Calu3 (cell line): ENCODE data around the gene SSBP3. TPM values are rescaled to one million over a fixed set of nuclear protein-coding genes. Genes with fewer than 3 reads are reported as not detected.
A peak's percentile ranks its signal among the peaks of the same experiment; 100 is the strongest.
"Not testable (repeated sequence)": the region's sequence is repeated elsewhere in the genome, so short reads cannot be mapped to it uniquely, and the experiment has no call there.

ENCODE experiments used
- BruUV-seq: library from RNA; stranded (reverse); fragments of 400-500 nt; replicated peaks from 2 replicates; lab custom pipeline; 2021; lab: Mats Ljungman, UMichigan
- CTCF ChIA-PET: fragments of 300-600 bp; sonication (Branson Sonifier 250); formaldehyde crosslinking; loops from one replicate; lab custom pipeline; 2022; ENCODE audit warnings: antibody characterized with exemption; lab: Charles Lee
- DNase-seq: peaks from one replicate; pipeline ENCODE4 v3.0.0; 2022
- H3K27ac Mint-ChIP-seq: one replicate; pipeline ENCODE4 v1.8.0; 2022; ENCODE audit warnings: mixed read lengths; ENCODE audit not compliant: unreplicated experiment
- H3K27me3 Mint-ChIP-seq: one replicate; pipeline ENCODE4 v1.8.0; 2022; ENCODE audit warnings: mixed read lengths; ENCODE audit not compliant: unreplicated experiment
- H3K36me3 Mint-ChIP-seq: one replicate; pipeline ENCODE4 v1.8.0; 2022; ENCODE audit warnings: mild to moderate bottlenecking, moderate library complexity, mixed read lengths; ENCODE audit not compliant: insufficient read depth, unreplicated experiment
- H3K4me1 Mint-ChIP-seq: one replicate; pipeline ENCODE4 v1.8.0; 2022; ENCODE audit warnings: mild to moderate bottlenecking, low read depth, mixed read lengths; ENCODE audit not compliant: unreplicated experiment
- H3K4me3 Mint-ChIP-seq: one replicate; pipeline ENCODE4 v1.8.0; 2022; ENCODE audit warnings: mild to moderate bottlenecking, low read depth, moderate library complexity, mixed read lengths; ENCODE audit not compliant: unreplicated experiment
- H3K9me3 Mint-ChIP-seq: one replicate; pipeline ENCODE4 v1.8.0; 2022; ENCODE audit warnings: low read depth, mixed read lengths; ENCODE audit not compliant: unreplicated experiment
- intact Hi-C: fragments of 100-400 bp; cut with micrococcal nuclease; formaldehyde crosslinking; loops from one replicate; pipeline ENCODE4 v1.10.0; 2022; ENCODE audit not compliant: unreplicated experiment
- total RNA-seq: library from RNA; stranded (reverse); gene quantifications from 2 replicates; pipeline ENCODE4 v1.2.3, GENCODE V29; 2022
- TF ChIP-seq, protein P1 (sequence below): fragments of 200-600 bp; IDR thresholded peaks from one replicate; pipeline ENCODE4 v1.8.0; 2022; ENCODE audit warnings: antibody characterized with exemption; ENCODE audit not compliant: unreplicated experiment

SSBP3 gene
- total RNA-seq, 1 experiment from 2014 or later = 16.6 TPM

GRCh38 chr1:54234284-54234683 lies 171.9 kb downstream of the SSBP3 start:
- no TSS peak for BruUV-seq
- no peaks in the 10 kb centered on the region for H3K27me3 Mint-ChIP-seq
- H3K36me3 Mint-ChIP-seq = no peaks in the 10 kb centered on the region
- H3K4me1 Mint-ChIP-seq = no peaks in the 10 kb centered on the region
- H3K4me3 Mint-ChIP-seq = no peak overlapping the region
- H3K27ac Mint-ChIP-seq = no peak overlapping the region
- TF ChIP-seq, protein P1, sequence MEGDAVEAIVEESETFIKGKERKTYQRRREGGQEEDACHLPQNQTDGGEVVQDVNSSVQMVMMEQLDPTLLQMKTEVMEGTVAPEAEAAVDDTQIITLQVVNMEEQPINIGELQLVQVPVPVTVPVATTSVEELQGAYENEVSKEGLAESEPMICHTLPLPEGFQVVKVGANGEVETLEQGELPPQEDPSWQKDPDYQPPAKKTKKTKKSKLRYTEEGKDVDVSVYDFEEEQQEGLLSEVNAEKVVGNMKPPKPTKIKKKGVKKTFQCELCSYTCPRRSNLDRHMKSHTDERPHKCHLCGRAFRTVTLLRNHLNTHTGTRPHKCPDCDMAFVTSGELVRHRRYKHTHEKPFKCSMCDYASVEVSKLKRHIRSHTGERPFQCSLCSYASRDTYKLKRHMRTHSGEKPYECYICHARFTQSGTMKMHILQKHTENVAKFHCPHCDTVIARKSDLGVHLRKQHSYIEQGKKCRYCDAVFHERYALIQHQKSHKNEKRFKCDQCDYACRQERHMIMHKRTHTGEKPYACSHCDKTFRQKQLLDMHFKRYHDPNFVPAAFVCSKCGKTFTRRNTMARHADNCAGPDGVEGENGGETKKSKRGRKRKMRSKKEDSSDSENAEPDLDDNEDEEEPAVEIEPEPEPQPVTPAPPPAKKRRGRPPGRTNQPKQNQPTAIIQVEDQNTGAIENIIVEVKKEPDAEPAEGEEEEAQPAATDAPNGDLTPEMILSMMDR = no peak
- DNase-seq = no peak
- intact Hi-C loops = no loop called here
- CTCF ChIA-PET = no interaction called here
- no peaks in the 10 kb centered on the region for H3K9me3 Mint-ChIP-seq

DNA sequence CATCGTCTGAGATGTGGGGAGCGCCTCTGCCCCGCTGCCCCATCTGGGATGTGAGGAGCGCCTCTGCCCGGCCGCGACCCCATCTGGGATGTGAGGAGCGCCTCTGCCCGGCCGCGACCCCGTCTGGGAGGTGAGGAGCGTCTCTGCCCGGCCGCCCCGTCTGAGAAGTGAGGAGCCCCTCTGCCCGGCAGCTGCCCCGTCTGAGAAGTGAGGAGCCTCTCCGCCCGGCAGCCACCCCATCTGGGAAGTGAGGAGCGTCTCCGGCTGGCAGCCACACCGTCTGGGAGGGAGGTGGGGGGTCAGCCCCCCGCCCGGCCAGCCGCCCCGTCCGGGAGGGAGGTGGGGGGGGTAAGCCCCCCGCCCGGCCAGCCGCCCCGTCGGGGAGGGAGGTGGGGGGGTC lies 173.0 kb downstream of the SSBP3 start:
- H3K4me1 Mint-ChIP-seq, H3K9me3 Mint-ChIP-seq, DNase-seq, H3K36me3 Mint-ChIP-seq, H3K27me3 Mint-ChIP-seq, BruUV-seq, H3K4me3 Mint-ChIP-seq, intact Hi-C loops, CTCF ChIA-PET, H3K27ac Mint-ChIP-seq: not testable (repeated sequence)

- H3K27me3 Mint-ChIP-seq = no peaks in the 10 kb centered on the region
- CTCF ChIA-PET = no interaction called here
- no peaks in the 10 kb centered on the region for H3K36me3 Mint-ChIP-seq
- intact Hi-C loops = no loop called here
- TF ChIP-seq, protein P1 = no peak
- no peaks in the 10 kb centered on the region for H3K9me3 Mint-ChIP-seq
- no peak overlapping the region for H3K4me3 Mint-ChIP-seq
- no TSS peak for BruUV-seq
- DNase-seq = no peak
- no peak overlapping the region for H3K27ac Mint-ChIP-seq
- no peaks in the 10 kb centered on the region for H3K4me1 Mint-ChIP-seq
These were observed 175.5 kb downstream of the SSBP3 start for GRCh38 chr1:54230507-54231339.

GRCh38 chr1:54229281-54229891 lies 176.8 kb downstream of the SSBP3 start:
- H3K4me1 Mint-ChIP-seq = no peaks in the 10 kb centered on the region
- no peaks in the 10 kb centered on the region for H3K9me3 Mint-ChIP-seq
- TF ChIP-seq, protein P1 = no peak
- CTCF ChIA-PET = interaction anchor here (0.9 kb wide), 1 partner anchor 178 kb away, joined by 7 read pairs; no protein-coding TSS in a partner anchor
- intact Hi-C loops = no loop called here
- H3K36me3 Mint-ChIP-seq = peaks cover 5% of the 10 kb centered on the region
- BruUV-seq = no TSS peak
- H3K27ac Mint-ChIP-seq = no peak overlapping the region
- H3K4me3 Mint-ChIP-seq = no peak overlapping the region
- H3K27me3 Mint-ChIP-seq = no peaks in the 10 kb centered on the region
- peak; percentile 30 for DNase-seq
